Glomerular visceral epithelial cell (primary cell): Measurements from ENCODE around the gene GCSH.

Source experiments
- DNase-seq: peaks from one replicate; pipeline ENCODE4 v3.0.0-alpha.2; 2016; ENCODE audit errors: extremely low spot score

Gene GCSH

DNA sequence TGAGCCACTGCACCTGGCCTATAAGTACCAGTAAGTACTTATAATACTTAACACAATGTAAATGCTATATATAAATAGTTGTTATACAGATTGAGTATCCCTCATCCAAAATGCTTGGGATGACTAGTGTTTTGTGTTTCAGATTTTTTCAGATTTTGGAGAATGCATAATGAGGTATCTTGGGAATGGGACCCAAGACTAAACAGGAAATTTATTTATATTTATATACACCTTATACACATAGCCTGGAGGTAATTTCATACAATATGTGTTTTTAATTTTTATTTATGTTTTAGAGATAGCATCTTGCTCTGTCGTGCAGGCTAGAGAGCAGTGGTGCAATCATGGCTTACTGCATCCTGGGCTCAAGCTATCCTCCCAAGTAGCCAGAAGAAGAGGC is 9.8 kb upstream of the GCSH start:
- DNase-seq: no peak

DNA sequence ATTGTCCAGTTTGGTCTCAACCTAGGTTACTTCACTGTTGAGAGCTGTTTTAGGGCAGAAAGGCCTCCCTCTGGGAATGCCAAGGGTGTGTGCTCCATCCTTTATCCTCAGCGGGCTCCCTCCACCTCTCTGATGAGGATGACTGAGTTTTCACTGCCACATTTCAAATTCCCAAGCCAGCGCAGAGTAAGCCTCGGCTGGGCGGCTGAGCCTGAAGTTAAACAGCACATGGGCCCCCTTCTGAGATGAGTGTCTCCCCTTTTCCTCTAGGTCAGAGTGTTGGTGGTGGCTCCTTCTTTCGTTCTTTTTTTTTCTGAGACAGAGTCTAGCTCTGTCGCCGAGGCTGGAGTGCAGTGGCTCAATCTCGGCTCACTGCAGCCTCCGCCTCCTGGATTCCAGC is 5.5 kb upstream of the GCSH start:
- DNase-seq: no peak

DNA sequence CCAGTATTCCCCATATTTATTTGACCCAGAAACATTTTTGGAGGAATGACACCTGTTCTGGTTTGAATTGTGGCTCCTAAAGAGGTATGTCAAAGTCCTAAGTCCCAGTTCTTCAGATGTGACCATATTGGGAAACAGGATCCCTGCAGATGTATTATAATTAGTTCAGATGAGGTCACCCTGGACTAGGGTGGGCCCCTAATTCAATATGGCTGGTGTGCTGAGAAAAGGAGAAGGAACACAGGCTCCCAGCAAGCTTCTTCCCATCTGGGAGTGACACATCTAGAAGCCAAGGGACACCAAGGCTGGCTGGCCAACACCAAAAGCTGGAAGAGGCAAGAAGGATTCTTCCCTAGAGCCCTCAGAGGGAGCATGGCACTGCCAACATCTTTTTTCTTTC is 3.8 kb upstream of the GCSH start:
- DNase-seq: no peak

DNA sequence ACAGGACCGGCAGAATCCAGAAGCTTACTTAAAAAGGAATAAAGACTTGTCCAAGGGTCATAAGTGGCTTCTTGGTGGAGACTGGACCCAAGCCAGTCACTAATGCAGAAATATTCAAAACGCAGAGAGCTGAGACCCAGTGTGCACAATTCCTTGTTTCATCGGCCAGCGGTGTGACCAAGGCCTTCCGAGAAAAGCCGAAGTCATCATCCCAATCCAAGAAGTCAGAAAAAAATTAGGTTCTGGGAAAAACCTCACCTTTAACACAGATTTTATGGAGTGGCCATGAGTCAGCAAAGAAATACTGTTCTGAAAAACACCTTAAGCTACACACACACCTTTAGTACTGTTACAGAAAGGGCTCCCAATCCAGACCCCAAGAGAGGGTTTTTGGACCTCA is 1.0 kb upstream of the GCSH start:
- no peak for DNase-seq

DNA sequence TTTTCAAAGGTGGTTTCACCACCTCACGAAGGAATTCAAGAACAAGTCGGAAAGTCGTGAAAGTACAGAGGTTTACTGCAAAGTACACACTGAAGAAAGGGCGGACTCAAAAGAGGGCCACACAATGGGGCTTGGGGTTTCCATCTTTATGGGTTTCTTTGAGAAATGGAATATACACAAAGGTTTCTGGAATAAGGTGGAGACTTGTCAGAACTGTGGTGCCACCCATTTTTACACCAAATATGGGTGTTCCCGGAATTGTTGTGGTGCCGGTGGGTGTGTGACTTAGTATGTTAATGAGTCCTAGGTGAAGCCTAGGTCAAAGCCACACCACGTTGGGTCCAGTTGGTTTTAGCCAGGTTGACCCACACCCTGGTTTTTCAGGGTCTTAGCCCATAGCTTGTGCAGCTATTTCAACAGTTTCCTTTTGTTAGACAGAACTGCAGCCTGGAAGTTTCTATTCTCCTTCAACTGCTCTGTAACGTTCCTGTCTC is 567 bp upstream of the GCSH start:
- DNase-seq: no peak

DNA sequence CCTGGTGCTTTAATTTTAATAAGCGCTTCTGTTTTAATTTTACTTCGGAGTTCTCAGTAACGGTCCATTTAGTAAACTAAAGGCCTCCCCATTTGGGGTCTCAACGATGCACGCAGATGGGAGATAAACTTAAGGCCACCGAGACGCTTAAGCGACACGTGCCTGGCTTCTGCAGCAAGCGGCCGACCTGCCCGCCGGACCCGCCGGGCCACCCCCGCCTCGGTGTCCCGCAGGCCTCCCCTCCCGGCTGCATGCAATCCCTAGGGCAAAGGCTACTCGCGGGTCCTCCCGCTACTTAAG is 592 bp downstream of the GCSH start:
- no peak for DNase-seq

DNA sequence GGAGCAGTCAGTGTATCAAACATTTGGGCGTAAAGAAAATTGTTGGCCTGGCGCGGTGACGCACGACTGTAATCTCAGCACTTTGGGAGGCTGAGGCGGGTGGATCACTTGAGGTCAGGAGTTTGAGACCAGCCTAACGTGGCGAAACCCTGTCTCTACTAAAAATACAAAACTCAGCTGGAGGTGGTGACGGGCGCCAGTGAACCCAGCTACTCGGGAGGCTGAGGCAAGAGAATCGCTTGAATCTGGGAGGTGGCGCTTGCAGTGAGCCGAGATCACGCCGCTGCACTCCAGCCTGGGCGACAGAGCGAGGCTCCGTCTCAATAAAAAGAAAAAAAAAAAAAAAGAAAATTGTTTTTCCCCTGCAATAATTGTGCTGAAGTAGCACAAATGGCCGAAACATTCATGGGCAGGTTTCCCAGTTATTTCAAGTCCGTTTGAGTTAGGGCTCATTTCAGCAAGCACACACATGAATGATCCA is 1.4 kb downstream of the GCSH start:
- no peak for DNase-seq

DNA sequence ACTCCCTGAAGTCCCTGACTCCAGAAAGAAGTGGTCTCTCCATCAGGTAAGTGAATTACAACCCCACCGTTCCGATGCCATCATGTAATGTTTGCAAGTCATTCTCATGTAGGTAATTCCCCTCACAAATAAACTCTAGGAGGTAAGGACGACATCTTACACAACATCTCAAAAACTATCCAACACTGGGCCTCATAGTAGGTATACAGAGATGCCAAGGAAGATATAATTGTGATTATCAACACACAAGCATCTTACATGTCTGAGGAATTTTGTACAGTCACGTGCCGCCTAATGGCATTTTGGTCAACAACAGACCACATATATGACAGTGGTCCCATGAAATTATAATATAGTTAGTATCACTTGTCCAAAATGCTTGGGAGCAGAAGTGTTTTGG is 7.4 kb downstream of the GCSH start:
- DNase-seq: no peak

DNA sequence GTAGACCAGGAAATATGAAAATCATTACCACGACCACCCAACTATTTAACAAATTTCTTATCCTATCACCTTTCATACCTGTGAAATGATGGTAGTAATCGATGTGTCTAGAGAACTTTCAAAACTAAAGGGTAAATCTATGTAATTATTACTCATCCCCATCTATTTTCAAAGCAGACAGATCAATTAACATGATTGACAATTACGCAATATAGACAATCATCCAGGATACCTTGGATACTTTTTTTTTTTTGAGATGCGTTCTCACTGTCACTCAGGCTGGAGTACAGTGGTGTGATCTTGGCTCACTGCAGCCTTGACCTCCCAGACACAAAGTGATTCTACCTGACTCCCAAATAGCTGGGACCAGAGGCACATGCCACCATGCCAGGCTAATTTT is 15.2 kb downstream of the GCSH start:
- no peak for DNase-seq

DNA sequence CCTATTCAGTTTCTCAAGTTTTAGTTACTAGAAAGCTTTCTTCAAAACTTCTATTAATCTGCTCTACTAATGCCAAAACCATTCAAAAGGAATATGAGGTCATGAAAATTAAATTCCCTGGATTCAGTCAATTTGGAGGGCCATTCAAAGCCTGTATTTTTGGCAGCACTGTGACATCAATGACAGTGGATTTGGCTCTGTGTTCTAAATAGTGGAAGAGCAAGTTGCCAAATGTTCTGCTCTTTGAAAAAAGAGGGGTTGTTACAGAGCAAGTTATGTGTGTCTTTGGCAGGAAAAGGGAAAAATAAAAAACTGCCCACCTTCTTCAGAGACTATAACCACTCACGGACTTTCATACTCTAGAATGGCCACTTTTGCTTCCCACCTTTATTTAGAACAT is 16.0 kb downstream of the GCSH start:
- no peak for DNase-seq

DNA sequence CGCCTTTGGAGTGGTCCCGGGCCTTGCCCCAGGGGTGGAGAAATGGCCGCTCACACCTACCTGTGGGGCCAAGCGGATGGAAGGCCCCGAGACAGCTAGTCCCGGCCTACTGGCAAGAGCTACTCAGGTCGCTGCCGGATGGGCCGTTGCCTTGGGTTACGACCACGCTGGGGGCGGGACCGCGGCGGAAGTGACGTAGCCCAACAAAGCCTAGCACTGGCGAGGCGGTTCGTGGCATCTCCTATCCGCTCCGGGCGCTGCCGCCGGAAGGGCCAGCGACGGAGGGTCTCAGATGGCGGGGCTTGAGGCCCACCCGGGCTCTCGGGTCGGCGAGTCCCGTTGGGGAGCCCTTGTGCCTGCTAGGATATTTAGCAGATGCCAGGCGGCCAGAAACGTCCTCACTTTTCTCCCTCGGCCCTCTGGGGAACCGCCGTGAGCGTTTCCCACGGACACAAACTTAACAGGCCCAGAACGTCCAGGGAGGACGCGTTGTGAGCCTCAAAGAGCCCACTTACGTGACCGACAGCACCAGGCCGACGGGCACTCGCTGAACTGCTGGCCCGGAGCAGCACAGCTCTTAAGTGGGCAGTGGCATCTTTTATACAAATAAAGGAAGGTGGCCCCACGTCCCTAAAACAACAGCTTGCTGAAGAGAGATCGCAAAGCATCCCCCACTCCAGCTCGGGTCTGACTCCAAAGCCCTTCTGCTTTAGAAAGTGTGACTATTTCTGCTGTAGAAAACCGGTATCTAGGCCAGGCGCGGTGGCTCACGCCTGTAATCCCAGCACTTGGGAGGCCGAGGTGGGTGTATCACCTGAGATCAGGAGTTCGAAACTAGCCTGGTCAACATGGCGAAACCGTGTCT is 18.9 kb downstream of the GCSH start, which contains the start of gene C16orf46:
Gene C16orf46, minus strand, starts transcription at position 163 of the 865 bp plus-strand sequence. CDS start 13,283 bp downstream, outside the sequence.
- peak; percentile 92 for DNase-seq

DNA sequence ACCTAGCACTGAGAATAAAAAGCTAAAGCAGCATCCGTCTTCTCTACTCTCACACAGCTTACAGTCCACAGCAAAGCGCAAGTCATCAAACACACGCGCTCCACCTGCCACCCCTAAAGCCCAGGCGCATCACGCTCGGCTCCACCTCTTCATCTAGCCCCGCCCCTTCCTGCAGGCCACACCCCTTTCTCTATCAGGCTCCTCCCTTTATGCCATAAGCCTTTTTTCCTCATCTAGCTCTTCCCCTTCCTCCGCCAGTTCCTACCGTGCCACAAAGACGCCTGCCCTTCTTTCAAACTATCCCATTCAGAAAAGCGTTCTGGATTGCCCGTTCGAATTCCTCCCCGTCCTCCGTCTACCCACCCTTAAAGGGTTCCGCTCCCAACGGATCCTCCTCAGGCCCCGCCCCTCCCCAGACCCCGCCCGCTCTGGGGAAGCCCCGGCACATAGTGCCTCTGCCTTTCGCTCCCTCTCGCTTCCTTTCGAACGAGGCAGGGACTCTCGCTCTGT is 19.6 kb downstream of the GCSH start:
- peak; percentile 82 for DNase-seq

DNA sequence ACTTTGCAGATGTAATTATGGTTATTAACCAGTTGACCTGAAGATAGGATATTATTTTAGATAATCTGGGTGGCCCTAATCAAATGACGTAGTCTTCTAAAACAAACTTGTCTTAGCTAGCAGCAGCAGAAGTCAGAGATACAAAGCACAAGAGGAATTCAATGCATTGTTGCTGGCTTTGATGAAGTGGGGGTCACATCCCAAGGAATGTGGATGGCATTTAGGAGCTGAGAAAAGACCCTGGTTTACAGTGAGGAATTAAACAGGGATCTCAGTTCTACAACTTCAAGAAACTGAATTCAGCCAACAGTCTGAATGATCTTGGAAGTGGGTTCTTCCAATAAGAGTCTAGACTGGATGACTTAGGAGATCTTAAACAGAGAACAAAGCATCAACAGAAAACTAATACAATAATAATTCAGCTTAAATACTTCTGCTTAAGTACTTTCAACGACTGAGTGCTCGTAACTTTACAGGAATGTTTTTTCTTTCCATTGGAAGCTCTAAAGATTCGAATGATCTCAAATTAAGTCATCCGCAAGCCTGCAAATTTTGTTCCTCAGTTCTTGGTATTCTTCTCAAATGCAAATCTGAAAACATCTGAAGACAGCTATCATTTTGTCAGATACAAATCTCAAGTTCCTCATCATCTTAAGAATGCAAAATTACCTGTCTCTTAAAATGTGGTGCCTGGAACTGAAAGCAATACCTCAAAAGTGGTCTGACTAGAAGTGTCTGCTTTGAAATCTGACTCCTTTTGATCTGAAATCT is 22.4 kb downstream of the GCSH start:
- no peak for DNase-seq

DNA sequence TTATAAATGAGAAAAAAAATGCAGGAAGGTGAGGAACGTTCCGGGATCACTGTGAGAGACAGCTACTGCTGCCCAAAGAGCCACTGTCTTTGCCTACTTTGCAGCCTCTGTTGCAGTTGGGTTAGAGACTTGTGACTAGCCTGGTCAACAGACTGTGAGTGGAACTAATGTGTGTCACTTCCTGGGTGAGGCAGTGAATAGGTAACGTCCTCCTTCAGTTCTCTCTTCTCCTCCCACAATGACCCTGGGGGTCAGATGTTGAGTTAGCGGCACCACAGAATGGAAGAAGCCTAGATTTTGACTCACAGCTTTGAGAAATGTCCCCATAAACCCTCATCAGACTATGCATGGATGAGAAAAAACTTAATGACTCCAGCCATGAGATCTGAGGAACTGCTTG is 24.4 kb downstream of the GCSH start:
- DNase-seq: peak; percentile 11

DNA sequence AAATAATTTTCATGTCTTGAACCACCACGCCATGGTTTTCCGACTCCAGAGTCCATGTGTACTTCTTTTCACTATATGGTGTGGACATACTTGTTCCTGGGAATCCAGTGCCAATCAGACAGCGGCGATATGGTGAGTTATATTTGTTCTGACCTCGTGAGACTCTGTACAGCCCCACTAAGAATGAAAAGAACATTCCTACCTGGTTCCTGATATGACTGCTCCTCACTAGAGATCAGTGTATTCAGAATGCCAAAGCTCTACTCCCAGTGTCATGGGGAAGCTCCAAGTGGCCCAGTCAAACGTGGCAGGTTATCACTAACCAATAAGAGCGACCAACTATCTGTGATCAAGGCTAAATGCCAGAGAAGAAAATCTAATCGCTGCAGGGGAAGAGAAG is 25.2 kb downstream of the GCSH start:
- DNase-seq: no peak

DNA sequence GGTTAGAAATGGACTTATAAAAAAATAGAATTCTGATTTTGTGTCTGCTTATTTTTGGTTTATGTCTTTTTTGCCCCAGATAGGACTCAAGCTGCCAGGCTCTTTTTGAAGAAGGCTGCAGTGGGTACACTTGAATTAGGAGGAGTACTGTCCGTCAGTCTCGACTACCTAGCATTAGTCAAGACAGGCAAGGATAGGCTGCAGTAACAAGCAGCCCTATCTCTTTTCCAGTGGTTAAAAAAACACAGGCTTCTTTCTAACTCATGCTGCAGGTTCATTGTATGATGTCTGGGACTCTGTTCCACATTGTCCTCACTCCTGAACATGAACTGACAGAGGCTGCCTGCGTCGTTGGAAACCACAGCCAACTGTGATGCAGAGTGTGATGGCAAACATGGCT is 27.1 kb downstream of the GCSH start:
- no peak for DNase-seq

DNA sequence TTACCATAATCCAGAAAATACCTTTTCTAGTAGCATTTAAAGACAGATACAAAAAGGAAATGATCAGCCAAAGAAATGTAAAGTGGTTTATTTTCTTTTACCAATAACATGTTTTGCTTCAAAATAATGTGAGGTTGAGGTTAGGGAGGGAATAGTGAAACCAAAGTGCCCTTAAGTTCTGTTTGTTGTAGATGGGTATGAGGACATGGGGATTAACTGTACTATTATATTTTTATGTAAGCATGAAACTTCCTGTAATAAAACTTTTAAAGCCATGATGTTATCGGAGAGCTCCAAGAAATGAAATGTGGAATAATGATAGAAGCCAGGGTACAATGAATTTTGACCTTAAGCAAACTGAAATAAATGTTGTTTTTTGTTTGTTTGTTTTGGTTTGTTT is 29.0 kb downstream of the GCSH start:
- DNase-seq: no peak

DNA sequence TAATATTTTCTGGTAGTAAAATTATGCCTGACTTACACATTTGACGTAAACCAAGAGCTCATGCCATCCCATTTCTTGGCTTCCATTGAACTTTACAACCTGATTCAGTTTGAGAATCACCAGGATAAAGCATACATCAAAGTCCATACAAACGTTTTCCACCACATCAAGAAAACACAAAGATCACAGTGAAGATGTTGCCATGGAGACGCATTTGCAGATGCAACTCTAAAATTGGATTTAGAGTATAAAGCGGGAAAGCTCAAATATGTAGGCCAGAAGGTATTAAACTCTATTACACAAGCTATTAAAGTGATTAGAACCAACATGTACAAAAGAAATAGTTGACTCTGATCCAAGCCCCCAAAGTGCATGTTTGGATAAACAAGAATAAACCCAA is 29.5 kb downstream of the GCSH start:
- DNase-seq: no peak

DNA sequence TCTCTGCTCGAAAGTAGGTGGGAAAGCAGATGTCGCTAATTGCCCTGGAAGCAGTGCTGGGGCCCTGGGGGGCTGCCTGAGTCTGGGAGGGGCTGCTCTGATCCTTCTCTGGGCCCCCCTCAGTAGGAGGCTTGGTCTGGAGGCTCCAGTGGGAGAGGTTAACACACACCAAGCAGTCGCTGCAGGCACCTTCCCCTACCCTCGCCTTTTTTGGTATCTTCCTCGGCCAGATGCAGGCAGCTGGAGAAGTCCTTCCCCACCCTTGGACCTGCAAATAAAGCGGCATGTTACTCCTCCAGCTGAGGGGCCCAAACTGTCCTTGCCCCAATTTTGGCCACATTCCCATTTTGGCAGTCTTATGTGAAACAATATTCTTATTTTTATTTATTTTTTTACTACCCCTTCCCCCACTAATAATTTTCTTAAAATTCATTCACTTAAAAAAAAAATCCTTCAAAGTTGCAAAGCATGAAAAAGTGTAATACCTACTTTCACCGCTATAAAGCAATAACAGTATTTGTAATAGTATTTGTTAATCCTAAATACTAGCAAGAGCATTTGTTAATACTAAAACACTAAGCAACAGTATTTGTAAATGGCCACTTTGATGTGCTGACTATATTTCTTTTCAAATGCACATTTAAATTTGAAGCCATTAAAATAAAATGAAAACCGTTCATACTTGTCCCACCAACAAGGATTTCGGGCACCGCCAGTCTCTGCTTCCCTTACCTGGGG is 34.2 kb downstream of the GCSH start:
- DNase-seq: no peak

DNA sequence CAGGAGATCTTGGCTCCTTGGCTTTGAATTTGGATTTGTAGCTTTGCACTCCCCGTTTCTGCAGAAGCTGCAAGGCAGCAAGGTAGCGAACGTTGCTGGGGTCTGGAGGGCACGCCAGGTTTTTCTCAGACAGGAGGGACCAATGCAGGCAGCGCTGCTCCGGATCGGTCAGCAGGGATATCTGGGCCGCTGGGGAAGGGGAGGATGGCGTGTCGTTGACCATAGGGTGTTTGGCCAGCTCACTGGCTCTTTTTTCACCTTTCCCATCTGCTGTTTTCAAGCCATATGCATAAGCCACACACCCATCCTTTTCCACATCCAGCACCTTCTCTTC is 34.9 kb downstream of the GCSH start:
- DNase-seq: no peak

DNA sequence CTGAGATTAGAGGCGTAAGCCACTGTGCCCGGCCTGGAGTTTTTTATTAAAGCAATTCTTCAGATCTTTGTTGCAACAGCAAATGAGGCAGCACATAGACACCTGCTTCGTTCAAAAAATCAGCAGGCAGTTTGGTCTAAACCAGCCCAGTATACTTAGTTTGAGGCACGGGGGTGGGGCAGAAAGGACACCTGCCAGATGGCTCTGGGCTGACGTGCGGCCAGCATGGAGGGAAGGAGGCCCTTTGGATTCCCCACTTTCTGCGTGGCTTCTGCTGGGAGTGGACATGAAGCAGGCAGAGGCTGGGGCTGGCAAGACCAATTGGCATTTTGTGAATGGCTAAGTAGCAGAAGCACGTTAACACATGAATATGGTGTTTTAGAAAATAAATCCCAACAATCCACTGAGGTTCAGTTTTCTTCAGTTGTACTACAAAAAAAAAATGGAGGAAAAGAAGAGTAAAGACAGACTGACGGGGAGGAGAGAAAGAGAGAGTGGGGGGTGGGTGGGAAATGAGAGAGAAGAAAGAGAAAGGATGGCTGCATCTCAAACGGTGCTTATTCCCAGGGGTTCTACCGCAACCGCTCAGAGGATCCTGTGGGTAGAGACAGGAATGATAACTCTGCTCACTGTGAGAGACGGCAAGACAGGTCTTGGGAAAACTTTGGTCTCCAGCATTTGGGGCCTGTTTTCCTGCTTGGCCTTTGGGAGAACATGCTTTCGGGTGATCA is 35.5 kb downstream of the GCSH start:
- DNase-seq: no peak

DNA sequence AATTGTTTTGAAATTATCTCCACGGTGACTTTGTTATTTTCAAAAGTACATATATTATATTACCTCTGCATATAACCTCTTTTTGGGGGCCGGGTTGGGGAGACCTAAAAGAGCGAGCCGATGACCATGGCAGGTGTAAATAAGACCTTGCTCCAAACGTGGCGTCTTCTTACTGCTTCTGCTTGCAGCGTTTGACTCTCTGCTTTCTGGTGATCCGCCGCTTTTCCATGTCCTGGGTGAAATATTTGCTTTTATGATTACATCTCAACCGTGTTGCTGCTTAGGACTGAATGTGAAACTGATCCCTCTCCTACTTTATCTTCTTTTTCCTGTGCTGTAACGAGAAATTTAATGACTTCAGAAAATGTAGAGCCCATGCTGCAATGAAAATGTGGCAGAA is 42.4 kb downstream of the GCSH start:
- no peak for DNase-seq
